ENCODE results near the gene BBS2.

The BBS2 gene

DNA sequence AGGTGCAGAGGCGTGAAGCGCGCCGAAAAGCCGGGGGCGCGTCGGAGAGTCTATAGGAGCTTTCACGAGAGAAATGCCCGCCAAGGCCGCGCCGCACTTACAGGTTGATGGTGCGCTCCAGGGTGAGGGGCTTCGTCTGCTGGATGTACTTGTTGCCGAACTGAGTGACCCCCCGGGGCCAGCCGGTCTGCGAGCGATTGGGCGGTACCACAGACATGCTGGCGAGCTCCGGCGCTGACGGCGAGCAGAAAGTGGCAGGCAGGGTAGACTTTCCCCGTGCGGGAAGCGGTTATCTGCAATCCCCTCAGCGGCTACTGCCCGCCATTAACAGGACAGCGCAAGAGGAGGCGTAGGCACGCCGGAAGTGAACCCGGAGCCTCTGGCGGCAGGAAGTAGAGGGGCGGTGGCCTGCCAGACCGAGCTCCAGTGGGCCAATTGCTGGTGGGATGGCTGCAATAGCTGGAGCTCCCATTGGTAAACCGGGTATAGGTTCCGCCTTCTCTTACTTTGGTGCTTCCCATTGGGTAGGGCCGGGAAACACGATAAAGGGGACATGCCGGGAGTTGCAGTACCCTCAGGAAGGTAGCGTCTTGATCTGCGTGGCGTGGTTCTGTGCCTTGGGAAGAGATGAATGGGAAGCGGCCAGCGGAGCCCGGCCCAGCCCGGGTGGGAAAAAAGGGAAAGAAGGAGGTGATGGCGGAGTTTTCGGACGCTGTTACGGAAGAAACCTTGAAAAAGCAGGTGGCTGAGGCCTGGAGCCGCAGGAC, 68.7 kb downstream of the BBS2 start, which contains the start of the genes NUDT21 and OGFOD1 (continued):
- TF ChIP-seq ZNF518A (tag by site-specific recombination; conservative IDR thresholded peaks at IDR 0.05; ENCODE audit: low read depth) (peak; percentile 59), ZNF555 (tag by site-specific recombination; conservative IDR thresholded peaks at IDR 0.05) (no peak), ZBTB21 (tag by site-specific recombination; IDR thresholded peaks at IDR 0.05) (no peak), ZSCAN30 (tag by site-specific recombination; IDR thresholded peaks at IDR 0.05) (no peak), BCL11A (tag by site-specific recombination; IDR thresholded peaks at IDR 0.05; ENCODE audit: low read depth) (no peak), ZNF133 (tag by site-specific recombination; IDR thresholded peaks at IDR 0.05) (no peak), GLI2 (tag by site-specific recombination; IDR thresholded peaks at IDR 0.05; ENCODE audit: borderline replicate concordance, low read depth) (no peak), ZNF791 (tag by site-specific recombination; IDR thresholded peaks at IDR 0.05) (no peak), ZNF274 (IDR thresholded peaks at IDR 0.05; ENCODE audit: low read length) (no peak), ZNF274 (tag by site-specific recombination; IDR thresholded peaks at IDR 0.05; ENCODE audit: borderline replicate concordance) (no peak), ZNF692 (tag by site-specific recombination; IDR thresholded peaks at IDR 0.05) (peak; percentile 87), ZNF248 (tag by site-specific recombination; IDR thresholded peaks at IDR 0.05) (no peak), REST (tag by site-specific recombination; IDR thresholded peaks at IDR 0.05) (no peak), ZNF37A (tag by site-specific recombination; IDR thresholded peaks at IDR 0.05) (no peak), ZNF677 (tag by site-specific recombination; IDR thresholded peaks at IDR 0.05) (no peak), ZBTB1 (tag by site-specific recombination; IDR thresholded peaks at IDR 0.05) (no peak), ZNF510 (tag by site-specific recombination; IDR thresholded peaks at IDR 0.05; ENCODE audit: insufficient replicate concordance) (no peak), ZNF175 (tag by site-specific recombination; IDR thresholded peaks at IDR 0.05) (no peak), ZNF16 (tag by site-specific recombination; IDR thresholded peaks at IDR 0.05; ENCODE audit: low read depth) (no peak), ZNF18 (tag by site-specific recombination; IDR thresholded peaks at IDR 0.05) (no peak), ZNF530 (tag by site-specific recombination; IDR thresholded peaks at IDR 0.05; ENCODE audit: low read depth) (no peak), ZNF211 (tag by site-specific recombination; IDR thresholded peaks at IDR 0.05; ENCODE audit: low read depth) (no peak), SP2 (tag by site-specific recombination; IDR thresholded peaks at IDR 0.05) (peak; percentile 97), BCL11B (tag by site-specific recombination; IDR thresholded peaks at IDR 0.05; ENCODE audit: low read depth) (no peak), ZEB2 (tag by site-specific recombination; IDR thresholded peaks at IDR 0.05) (no peak), ZFP3 (tag by site-specific recombination; IDR thresholded peaks at IDR 0.05; ENCODE audit: low read depth) (no peak)
- TF ChIP-seq, protein P1, sequence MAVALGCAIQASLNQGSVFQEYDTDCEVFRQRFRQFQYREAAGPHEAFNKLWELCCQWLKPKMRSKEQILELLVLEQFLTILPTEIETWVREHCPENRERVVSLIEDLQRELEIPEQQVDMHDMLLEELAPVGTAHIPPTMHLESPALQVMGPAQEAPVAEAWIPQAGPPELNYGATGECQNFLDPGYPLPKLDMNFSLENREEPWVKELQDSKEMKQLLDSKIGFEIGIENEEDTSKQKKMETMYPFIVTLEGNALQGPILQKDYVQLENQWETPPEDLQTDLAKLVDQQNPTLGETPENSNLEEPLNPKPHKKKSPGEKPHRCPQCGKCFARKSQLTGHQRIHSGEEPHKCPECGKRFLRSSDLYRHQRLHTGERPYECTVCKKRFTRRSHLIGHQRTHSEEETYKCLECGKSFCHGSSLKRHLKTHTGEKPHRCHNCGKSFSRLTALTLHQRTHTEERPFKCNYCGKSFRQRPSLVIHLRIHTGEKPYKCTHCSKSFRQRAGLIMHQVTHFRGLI (tag by site-specific recombination; IDR thresholded peaks at IDR 0.05), result no peak; the same call in 1 of the 2 replicates
